Osteoblast (primary cell): ENCODE data around the gene NT5DC3. TPM values are rescaled to one million over a fixed set of nuclear protein-coding genes. Genes with fewer than 3 reads are reported as not detected.

Source experiments
- DNase-seq: peaks from one replicate; pipeline ENCODE4 v3.0.0; 2011; ENCODE audit warnings: low spot score, mixed read lengths; ENCODE audit not compliant: insufficient read length; ENCODE audit errors: missing footprints
- H2AFZ ChIP-seq: 2 replicates; pipeline ENCODE4 v1.6.0; 2011; ENCODE audit warnings: mild to moderate bottlenecking, low read length
- H3K27ac ChIP-seq: 2 replicates; pipeline ENCODE4 v1.5.1; 2011; ENCODE audit warnings: mild to moderate bottlenecking, low read depth, low read length, moderate library complexity
- H3K27me3 ChIP-seq: 2 replicates; pipeline ENCODE4 v1.6.0; 2012; ENCODE audit warnings: mild to moderate bottlenecking, control low read depth, inconsistent platforms, low read length, moderate library complexity; ENCODE audit not compliant: insufficient read depth
- H3K36me3 ChIP-seq: 2 replicates; pipeline ENCODE4 v1.5.1; 2011; ENCODE audit warnings: mild to moderate bottlenecking, low read length, control low read depth, moderate library complexity; ENCODE audit not compliant: insufficient read depth
- H3K4me1 ChIP-seq: 2 replicates; pipeline ENCODE4 v1.5.1; 2011; ENCODE audit warnings: mild to moderate bottlenecking, low read length, control low read depth, moderate library complexity; ENCODE audit not compliant: insufficient read depth
- H3K4me2 ChIP-seq: 2 replicates; pipeline ENCODE4 v1.6.0; 2011; ENCODE audit warnings: mild to moderate bottlenecking, low read length; ENCODE audit not compliant: insufficient read depth
- H3K4me3 ChIP-seq: fragments of 200-600 bp; sonication (generic); 3 replicates; pipeline ENCODE4 v1.5.1; 2012; ENCODE audit warnings: mild to moderate bottlenecking, low read length, inconsistent platforms; ENCODE audit not compliant: insufficient read depth
- H3K79me2 ChIP-seq: 2 replicates; pipeline ENCODE4 v1.6.0; 2012; ENCODE audit warnings: mild to moderate bottlenecking, low read length, control low read depth, inconsistent platforms; ENCODE audit not compliant: insufficient read depth
- H3K9me3 ChIP-seq: 2 replicates; pipeline ENCODE4 v1.5.1; 2011; ENCODE audit warnings: low read depth, low read length, control low read depth
- H4K20me1 ChIP-seq: 2 replicates; pipeline ENCODE4 v1.6.0; 2012; ENCODE audit warnings: mild to moderate bottlenecking, low read length, control low read depth; ENCODE audit not compliant: insufficient read depth
- total RNA-seq: library from RNA; depleted of rRNA; stranded (reverse); fragments of >200 nt; gene quantifications from 2 replicates; pipeline ENCODE4 v1.2.3, GENCODE V29; 2012
- TF ChIP-seq, protein P1 (sequence below): IDR thresholded peaks from 2 replicates; pipeline ENCODE4 v1.5.1; 2011; ENCODE audit warnings: mild to moderate bottlenecking, low read depth, low read length, moderate library complexity; ENCODE audit errors: extremely low read depth

NT5DC3 gene
- total RNA-seq, 1 donor = 10.1 TPM

DNA sequence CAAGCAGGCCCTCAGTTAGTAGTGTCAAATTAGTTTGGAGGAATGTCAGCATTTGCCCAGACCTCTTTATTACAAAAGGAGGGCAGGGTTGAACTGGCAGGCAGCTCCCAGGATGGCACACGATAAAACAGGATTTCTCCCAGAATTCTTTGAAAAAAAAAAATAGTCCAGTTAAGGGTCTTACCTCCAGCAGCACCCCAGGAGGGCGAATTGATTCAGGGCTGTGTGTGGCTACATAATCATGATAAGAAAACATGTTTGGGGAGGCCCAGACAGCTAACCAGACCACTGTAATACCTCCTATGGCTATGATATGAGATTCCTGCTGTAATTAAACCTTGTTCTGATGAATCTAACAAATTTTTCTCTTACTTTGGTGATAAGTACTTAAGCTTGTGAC lies 38.8 kb upstream of the NT5DC3 start:
- Histone ChIP-seq H3K27ac (no peak overlapping the region), H3K79me2 (no peaks in the 10 kb centered on the region), H3K27me3 (no peaks in the 10 kb centered on the region), H3K36me3 (no peaks in the 10 kb centered on the region), H4K20me1 (no peaks in the 10 kb centered on the region), H2AFZ (no peak overlapping the region), H3K4me1 (peaks cover 3% of the 10 kb centered on the region), H3K4me2 (no peak overlapping the region), H3K4me3 (no peak overlapping the region), H3K9me3 (no peaks in the 10 kb centered on the region)
- TF ChIP-seq, protein P1, sequence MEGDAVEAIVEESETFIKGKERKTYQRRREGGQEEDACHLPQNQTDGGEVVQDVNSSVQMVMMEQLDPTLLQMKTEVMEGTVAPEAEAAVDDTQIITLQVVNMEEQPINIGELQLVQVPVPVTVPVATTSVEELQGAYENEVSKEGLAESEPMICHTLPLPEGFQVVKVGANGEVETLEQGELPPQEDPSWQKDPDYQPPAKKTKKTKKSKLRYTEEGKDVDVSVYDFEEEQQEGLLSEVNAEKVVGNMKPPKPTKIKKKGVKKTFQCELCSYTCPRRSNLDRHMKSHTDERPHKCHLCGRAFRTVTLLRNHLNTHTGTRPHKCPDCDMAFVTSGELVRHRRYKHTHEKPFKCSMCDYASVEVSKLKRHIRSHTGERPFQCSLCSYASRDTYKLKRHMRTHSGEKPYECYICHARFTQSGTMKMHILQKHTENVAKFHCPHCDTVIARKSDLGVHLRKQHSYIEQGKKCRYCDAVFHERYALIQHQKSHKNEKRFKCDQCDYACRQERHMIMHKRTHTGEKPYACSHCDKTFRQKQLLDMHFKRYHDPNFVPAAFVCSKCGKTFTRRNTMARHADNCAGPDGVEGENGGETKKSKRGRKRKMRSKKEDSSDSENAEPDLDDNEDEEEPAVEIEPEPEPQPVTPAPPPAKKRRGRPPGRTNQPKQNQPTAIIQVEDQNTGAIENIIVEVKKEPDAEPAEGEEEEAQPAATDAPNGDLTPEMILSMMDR = no peak
- DNase-seq = no peak

DNA sequence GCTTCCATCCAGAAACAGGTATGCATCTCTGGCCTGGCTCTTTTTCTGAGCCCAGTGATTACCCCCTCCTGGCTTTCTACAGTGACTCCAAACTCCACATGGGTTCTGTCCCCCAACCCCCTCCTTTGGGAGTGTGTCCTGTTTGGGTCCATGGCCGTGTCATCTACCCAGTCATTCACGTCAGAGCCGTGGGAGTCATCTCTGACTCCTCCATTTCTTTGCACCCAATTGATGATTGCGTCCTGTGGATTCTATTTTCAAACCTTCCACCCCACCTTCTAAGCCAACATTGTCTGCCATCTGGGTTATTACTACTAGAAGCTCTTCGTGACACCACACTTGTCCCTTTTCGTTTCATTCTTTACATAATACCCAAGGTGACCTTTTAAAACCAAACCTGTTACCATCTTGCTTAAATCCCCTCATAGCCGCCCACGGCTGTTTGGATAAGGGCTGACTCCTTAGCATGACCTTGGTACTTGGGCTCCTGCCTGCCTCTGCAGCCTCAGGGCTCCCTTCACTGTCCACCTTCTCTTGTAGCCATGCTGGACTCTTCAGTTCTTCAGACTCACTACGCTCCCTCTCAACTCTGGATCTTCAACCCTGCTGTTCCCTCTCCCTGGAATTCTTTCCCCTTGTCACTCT lies 38.1 kb upstream of the NT5DC3 start:
- H3K27ac ChIP-seq = no peak overlapping the region
- no peak overlapping the region for H3K4me3 ChIP-seq
- no peak overlapping the region for H2AFZ ChIP-seq
- TF ChIP-seq, protein P1 = no peak
- H3K27me3 ChIP-seq = no peaks in the 10 kb centered on the region
- H4K20me1 ChIP-seq = no peaks in the 10 kb centered on the region
- no peak for DNase-seq
- H3K4me1 ChIP-seq = no peaks in the 10 kb centered on the region
- no peaks in the 10 kb centered on the region for H3K36me3 ChIP-seq
- H3K79me2 ChIP-seq = no peaks in the 10 kb centered on the region
- no peak overlapping the region for H3K4me2 ChIP-seq
- no peaks in the 10 kb centered on the region for H3K9me3 ChIP-seq

DNA sequence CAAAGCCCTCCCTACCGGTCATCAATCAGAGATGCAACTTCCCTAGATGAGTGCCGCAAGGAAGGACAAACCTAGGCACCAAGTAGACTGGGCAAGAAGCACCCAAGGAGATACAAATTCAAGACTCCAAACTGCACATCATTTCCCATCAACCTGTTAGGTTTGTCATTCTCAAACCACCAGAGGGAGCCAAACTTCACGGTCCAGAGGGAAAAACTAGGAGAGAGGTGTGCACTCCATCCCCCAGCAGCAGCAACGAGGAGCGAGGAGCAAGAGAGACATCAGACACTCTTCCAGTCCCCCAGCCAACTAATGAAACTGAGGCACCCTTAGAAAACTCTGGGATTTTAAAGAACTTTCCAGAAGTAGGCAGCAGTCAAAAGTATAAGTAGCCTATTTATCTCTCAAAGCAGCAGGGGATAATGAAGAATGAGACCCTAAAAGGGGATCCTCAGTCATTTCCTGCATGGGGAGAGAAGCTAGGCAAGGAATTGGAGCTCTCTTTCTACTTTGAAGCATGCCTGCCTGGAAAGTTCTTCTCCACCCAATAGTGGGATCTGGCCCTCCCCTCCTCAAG lies 37.0 kb upstream of the NT5DC3 start:
- Histone ChIP-seq H2AFZ (peak overlapping the region; percentile 21), H3K4me2 (peak overlapping the region; percentile 32), H4K20me1 (no peaks in the 10 kb centered on the region), H3K4me3 (no peak overlapping the region), H3K79me2 (no peaks in the 10 kb centered on the region), H3K27ac (no peak overlapping the region), H3K4me1 (no peaks in the 10 kb centered on the region), H3K9me3 (no peaks in the 10 kb centered on the region), H3K27me3 (no peaks in the 10 kb centered on the region), H3K36me3 (no peaks in the 10 kb centered on the region)
- peak; percentile 85 for DNase-seq
- TF ChIP-seq, protein P1 = peak; percentile 85

DNA sequence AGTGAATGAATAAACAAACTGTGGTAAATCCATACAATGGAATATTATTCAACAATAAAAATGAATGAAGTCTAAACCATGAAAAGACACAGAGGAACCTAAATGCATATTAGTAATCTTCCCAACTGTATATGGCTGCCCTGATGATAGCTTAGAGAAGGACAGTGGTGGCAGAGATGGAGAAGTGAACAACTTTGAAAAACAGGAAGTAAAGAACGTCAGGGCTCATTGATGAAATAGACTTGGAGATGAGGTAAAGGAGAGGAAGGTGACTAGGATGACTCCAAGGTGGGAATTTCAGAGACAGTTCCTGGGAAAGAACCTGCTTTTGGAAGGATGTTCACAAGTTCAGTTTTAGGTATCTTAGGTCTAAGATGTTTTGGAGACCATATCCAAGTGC lies 36.3 kb upstream of the NT5DC3 start:
- Histone ChIP-seq H3K4me2 (no peak overlapping the region), H3K27me3 (no peaks in the 10 kb centered on the region), H3K4me1 (no peaks in the 10 kb centered on the region), H3K79me2 (no peaks in the 10 kb centered on the region), H3K9me3 (no peaks in the 10 kb centered on the region), H3K36me3 (no peaks in the 10 kb centered on the region), H3K4me3 (no peak overlapping the region), H2AFZ (no peak overlapping the region), H4K20me1 (no peaks in the 10 kb centered on the region), H3K27ac (no peak overlapping the region)
- DNase-seq = no peak
- TF ChIP-seq, protein P1 = no peak
